Upper lobe of right lung (tissue), 1 donor: ENCODE results near the gene KCNQ5. TPM values are rescaled to one million over a fixed set of nuclear protein-coding genes. Genes with fewer than 3 reads are reported as not detected.

ENCODE experiments used
- ATAC-seq: fragments of 200-7000 bp; cut with Tn5 transposase; one replicate; pipeline ENCODE4 v1.9.1; 2020; ENCODE audit warnings: mild to moderate bottlenecking, moderate library complexity
- DNase-seq: peaks from one replicate; pipeline ENCODE4 v3.0.0-alpha.2; 2020
- H3K27ac ChIP-seq: fragments of 200-600 bp; one replicate; pipeline ENCODE4 v1.8.0; 2022
- H3K27me3 ChIP-seq: fragments of 200-600 bp; one replicate; pipeline ENCODE4 v1.8.0; 2022; ENCODE audit warnings: mild to moderate bottlenecking
- H3K36me3 ChIP-seq: fragments of 200-600 bp; one replicate; pipeline ENCODE4 v1.8.0; 2022
- H3K4me1 ChIP-seq: fragments of 200-600 bp; one replicate; pipeline ENCODE4 v1.8.0; 2022
- H3K4me3 ChIP-seq: fragments of 200-600 bp; one replicate; pipeline ENCODE4 v1.8.0; 2022; ENCODE audit warnings: mild to moderate bottlenecking
- H3K9me3 ChIP-seq: fragments of 200-600 bp; one replicate; pipeline ENCODE4 v1.8.0; 2022
- CTCF ChIP-seq: fragments of 200-600 bp; IDR thresholded peaks from one replicate; pipeline ENCODE4 v1.8.0; 2022; ENCODE audit warnings: antibody characterized with exemption
- intact Hi-C: fragments of 100-400 bp; cut with DNase I; formaldehyde crosslinking; loops from one replicate; pipeline ENCODE4 v1.11.0; 2022
- total RNA-seq: library from RNA; stranded (reverse); fragmentation: NEBNext Ultra II Directional; extraction: Animal tissue kit (Norgen Biotek cat#: 25700); gene quantifications from one replicate; pipeline ENCODE4 v1.2.1, GENCODE V29; 2021
- donor health status: DM: no; HTN: yes; CAD: no; lungs with severe emphysema.

Gene KCNQ5
- total RNA-seq, 1 donor from 2014 or later, result 1.3 TPM

GRCh38 chr6:72936766-72937559 lies 315.1 kb downstream of the KCNQ5 start:
- no peak for TF ChIP-seq CTCF
- no peak for ATAC-seq
- intact Hi-C loops, result no loop called here

GRCh38 chr6:72938104-72938503 lies 316.2 kb downstream of the KCNQ5 start:
- ATAC-seq, result no peak
- no peak for DNase-seq
- no peaks in the 10 kb centered on the region for H3K9me3 ChIP-seq
- no peak overlapping the region for H3K27ac ChIP-seq
- no peak overlapping the region for H3K4me3 ChIP-seq
- intact Hi-C loops, result no loop called here
- H3K36me3 ChIP-seq, result no peaks in the 10 kb centered on the region
- TF ChIP-seq CTCF, result no peak
- H3K27me3 ChIP-seq, result no peaks in the 10 kb centered on the region
- no peaks in the 10 kb centered on the region for H3K4me1 ChIP-seq

More at GRCh38 chr6:72936766-72937559, 315.1 kb downstream of the KCNQ5 start:
- Histone ChIP-seq H3K27ac (no peak overlapping the region), H3K9me3 (no peaks in the 10 kb centered on the region), H3K4me1 (no peaks in the 10 kb centered on the region), H3K27me3 (no peaks in the 10 kb centered on the region), H3K36me3 (no peaks in the 10 kb centered on the region), H3K4me3 (no peak overlapping the region)
- no peak for DNase-seq

GRCh38 chr6:72939004-72939403 lies 317.1 kb downstream of the KCNQ5 start:
- Histone ChIP-seq H3K36me3 (no peaks in the 10 kb centered on the region), H3K27ac (no peak overlapping the region), H3K4me1 (no peaks in the 10 kb centered on the region), H3K9me3 (no peaks in the 10 kb centered on the region), H3K27me3 (no peaks in the 10 kb centered on the region), H3K4me3 (no peak overlapping the region)
- intact Hi-C loops, result no loop called here
- no peak for TF ChIP-seq CTCF
- DNase-seq (no peak), ATAC-seq (no peak)

- Histone ChIP-seq H3K9me3 (no peaks in the 10 kb centered on the region), H3K36me3 (no peaks in the 10 kb centered on the region), H3K4me3 (no peak overlapping the region), H3K27ac (no peak overlapping the region), H3K4me1 (no peaks in the 10 kb centered on the region), H3K27me3 (no peaks in the 10 kb centered on the region)
- no peak for TF ChIP-seq CTCF
- intact Hi-C loops, result no loop called here
- no peak for DNase-seq
- peak; percentile 30 for ATAC-seq
These were observed 318.4 kb downstream of the KCNQ5 start for GRCh38 chr6:72940265-72940664.

- H3K27me3 ChIP-seq, result no peaks in the 10 kb centered on the region
- ATAC-seq (no peak), DNase-seq (no peak)
- TF ChIP-seq CTCF, result no peak
- H3K4me1 ChIP-seq, result no peaks in the 10 kb centered on the region
- no peak overlapping the region for H3K4me3 ChIP-seq
- H3K9me3 ChIP-seq, result no peaks in the 10 kb centered on the region
- intact Hi-C loops, result no loop called here
- H3K36me3 ChIP-seq, result no peaks in the 10 kb centered on the region
- H3K27ac ChIP-seq, result no peak overlapping the region
These were observed 319.4 kb downstream of the KCNQ5 start for GRCh38 chr6:72941263-72941662.
